ENCODE measurements around the gene EPC1.

DNA sequence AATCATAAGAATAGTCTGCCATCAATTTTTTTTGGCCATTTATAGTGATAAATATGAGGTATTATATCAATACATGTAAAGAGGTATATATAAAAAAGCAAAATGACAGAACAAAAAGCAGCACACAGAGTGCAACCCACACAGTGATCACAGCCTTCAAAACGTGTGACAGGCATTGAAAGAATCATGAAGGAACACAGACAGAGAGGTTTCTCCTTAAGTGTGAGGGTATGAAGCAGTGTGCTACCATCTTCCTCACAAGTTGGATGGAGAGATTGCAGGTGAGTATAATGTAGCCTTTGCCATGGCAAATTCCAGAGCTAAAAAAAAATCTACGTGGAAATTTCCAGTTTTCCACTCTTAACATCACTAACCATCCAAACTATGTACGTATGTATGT lies 19.6 kb upstream of the EPC1 start:
- TF ChIP-seq POLR2A (IDR thresholded peaks at IDR 0.05; ENCODE audit: low read depth, low read length), result no peak
- no peak for TF ChIP-seq POLR2AphosphoS5 (IDR thresholded peaks at IDR 0.05; ENCODE audit: low read depth, low read length)
- no peak for TF ChIP-seq TAF1 (IDR thresholded peaks at IDR 0.05; ENCODE audit: low read depth, low read length)
- no peak for TF ChIP-seq SPI1 (IDR thresholded peaks at IDR 0.05; ENCODE audit: low read depth, low read length)
- TF ChIP-seq POU2F2 (IDR thresholded peaks at IDR 0.05; ENCODE audit: low read depth, low read length), result no peak

Measured in GM12891 (cell line).